Spleen (tissue), 7 donors: ENCODE data around the gene DGKG.

Experiments
- POLR2AphosphoS5 ChIP-seq, 3 donors: sonication (generic); formaldehyde crosslinking; IDR thresholded peaks; one replicate each; pipeline ENCODE4 v1.5.1; 2017; ENCODE audit warnings: antibody characterized with exemption in 3 of 3
- TF ChIP-seq, protein P1 (sequence below), 11 experiments: fragments of 200-600 bp in 7 of 11; fragments of 450-650 bp in 4 of 11; sonication (generic) in 4 of 11; IDR thresholded peaks in 8 of 11; conservative IDR thresholded peaks in 3 of 11; 1 replicate in 7 of 11; 2 replicates in 4 of 11; pipeline versions ENCODE4 v1.4.0 to v1.8.0; 2016 to 2021; ENCODE audit warnings: antibody characterized with exemption in 11 of 11, inconsistent platforms in 4 of 11, mild to moderate bottlenecking in 1 of 11
- donor health status: DM: no; HTN: no; CAD: no; lungs with moderate emphysema.
- donor health status: DM: no; HTN: no; CAD: no.
- donor health status: DM: no; HTN: no; CAD: no.

DNA sequence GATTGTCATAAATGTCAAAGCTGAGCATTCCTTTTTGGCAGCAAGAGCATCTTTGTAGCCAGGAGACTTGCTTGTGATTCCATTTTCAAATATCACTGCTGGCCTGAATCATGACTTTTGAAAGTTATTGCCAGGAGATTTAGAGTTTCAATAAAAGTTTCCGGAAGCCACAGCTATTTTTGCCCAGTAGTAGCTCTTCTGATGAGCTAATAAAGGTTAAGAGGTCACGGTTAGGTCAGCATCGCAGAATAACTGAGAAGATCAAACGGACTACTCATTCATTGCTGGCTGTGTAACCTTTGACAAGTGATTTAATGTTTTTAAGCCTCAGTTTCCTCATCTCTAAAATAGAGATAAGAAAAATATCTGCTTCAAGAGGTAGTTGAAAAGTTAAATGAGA lies 148.1 kb downstream of the DGKG start:
- TF ChIP-seq POLR2AphosphoS5 (IDR thresholded peaks at IDR 0.05), result no peak
- TF ChIP-seq, protein P1, sequence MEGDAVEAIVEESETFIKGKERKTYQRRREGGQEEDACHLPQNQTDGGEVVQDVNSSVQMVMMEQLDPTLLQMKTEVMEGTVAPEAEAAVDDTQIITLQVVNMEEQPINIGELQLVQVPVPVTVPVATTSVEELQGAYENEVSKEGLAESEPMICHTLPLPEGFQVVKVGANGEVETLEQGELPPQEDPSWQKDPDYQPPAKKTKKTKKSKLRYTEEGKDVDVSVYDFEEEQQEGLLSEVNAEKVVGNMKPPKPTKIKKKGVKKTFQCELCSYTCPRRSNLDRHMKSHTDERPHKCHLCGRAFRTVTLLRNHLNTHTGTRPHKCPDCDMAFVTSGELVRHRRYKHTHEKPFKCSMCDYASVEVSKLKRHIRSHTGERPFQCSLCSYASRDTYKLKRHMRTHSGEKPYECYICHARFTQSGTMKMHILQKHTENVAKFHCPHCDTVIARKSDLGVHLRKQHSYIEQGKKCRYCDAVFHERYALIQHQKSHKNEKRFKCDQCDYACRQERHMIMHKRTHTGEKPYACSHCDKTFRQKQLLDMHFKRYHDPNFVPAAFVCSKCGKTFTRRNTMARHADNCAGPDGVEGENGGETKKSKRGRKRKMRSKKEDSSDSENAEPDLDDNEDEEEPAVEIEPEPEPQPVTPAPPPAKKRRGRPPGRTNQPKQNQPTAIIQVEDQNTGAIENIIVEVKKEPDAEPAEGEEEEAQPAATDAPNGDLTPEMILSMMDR (IDR thresholded peaks at IDR 0.05 in 8 of 11, conservative IDR thresholded peaks at IDR 0.05 in 3 of 11), result no peak
